CD4-positive, alpha-beta memory T cell (primary cell): Measurements from ENCODE around the gene DES. TPM values are rescaled to one million over a fixed set of nuclear protein-coding genes. Genes with fewer than 3 reads are reported as not detected.

ENCODE experiments used
- CTCF ChIA-PET: fragments of 350-600 bp; sonication (Branson Sonifier 250); formaldehyde crosslinking; loops from one replicate; lab custom pipeline; 2021; ENCODE audit warnings: inconsistent platforms; ENCODE audit not compliant: partially characterized antibody; lab: Charles Lee
- POLR2A ChIA-PET: fragments of 350-600 bp; sonication (Branson Sonifier 250); formaldehyde crosslinking; loops from one replicate; lab custom pipeline; 2021; ENCODE audit not compliant: partially characterized antibody; lab: Charles Lee
- DNase-seq, 5 donors: peaks; one replicate each; pipeline versions ENCODE4 v3.0.0 to v3.0.0-alpha.2; 2020 to 2022; ENCODE audit warnings: mixed read lengths in 1 of 5
- H3K27ac ChIP-seq: one replicate; pipeline ENCODE4 v1.7.0; 2013; ENCODE audit warnings: low read depth, low read length
- H3K27me3 ChIP-seq: 2 replicates; pipeline ENCODE4 v1.7.0; 2013; ENCODE audit warnings: mild to moderate bottlenecking, low read length, moderate library complexity; ENCODE audit not compliant: insufficient read depth
- H3K36me3 ChIP-seq: 2 replicates; pipeline ENCODE4 v1.7.0; 2013; ENCODE audit warnings: mild to moderate bottlenecking, low read length, moderate library complexity; ENCODE audit not compliant: insufficient read depth
- H3K4me1 ChIP-seq: 2 replicates; pipeline ENCODE4 v1.7.0; 2013; ENCODE audit warnings: mild to moderate bottlenecking, low read length, moderate library complexity; ENCODE audit not compliant: insufficient read depth
- H3K4me3 ChIP-seq, 2 donors: one replicate each; pipeline ENCODE4 v1.7.0; 2013; ENCODE audit warnings: low read length in 2 of 2, mild to moderate bottlenecking in 1 of 2
- H3K9me3 ChIP-seq, 2 donors: one replicate each; pipeline ENCODE4 v1.7.0; 2013; ENCODE audit warnings: low read length in 2 of 2, control low read depth in 1 of 2; ENCODE audit not compliant: control insufficient read depth in 1 of 2
- H3K27ac Mint-ChIP-seq, 7 donors: one replicate each; pipeline ENCODE4 v1.8.0; 2020 to 2021; ENCODE audit warnings: mixed read lengths in 7 of 7, mild to moderate bottlenecking in 6 of 7, inconsistent platforms in 3 of 7, moderate library complexity in 3 of 7
- H3K27me3 Mint-ChIP-seq, 2 donors: one replicate each; pipeline ENCODE4 v1.8.0; 2020 to 2021; ENCODE audit warnings: mixed read lengths in 2 of 2
- H3K36me3 Mint-ChIP-seq, 2 donors: one replicate each; pipeline ENCODE4 v1.8.0; 2020 to 2021; ENCODE audit warnings: mixed read lengths in 2 of 2, inconsistent platforms in 1 of 2, mild to moderate bottlenecking in 1 of 2
- H3K4me1 Mint-ChIP-seq, 4 donors: one replicate each; pipeline ENCODE4 v1.8.0; 2020 to 2021; ENCODE audit warnings: mixed read lengths in 4 of 4, mild to moderate bottlenecking in 1 of 4
- H3K4me3 Mint-ChIP-seq, 8 donors: one replicate each; pipeline ENCODE4 v1.8.0; 2020 to 2021; ENCODE audit warnings: mixed read lengths in 8 of 8, mild to moderate bottlenecking in 7 of 8, moderate library complexity in 6 of 8, inconsistent platforms in 3 of 8
- H3K9me3 Mint-ChIP-seq, 8 donors: one replicate each; pipeline ENCODE4 v1.8.0; 2020 to 2021; ENCODE audit warnings: mixed read lengths in 8 of 8, mild to moderate bottlenecking in 5 of 8, inconsistent platforms in 3 of 8, moderate library complexity in 1 of 8
- intact Hi-C: fragments of 100-400 bp; cut with micrococcal nuclease; formaldehyde crosslinking; loops from one replicate; pipeline ENCODE4 v1.15.1; 2023
- polyA plus RNA-seq, 2 donors: library from polyadenylated mRNA; unstranded; fragments of 300-500 nt; fragmentation: Illumina TruSeq; gene quantifications; one replicate each; pipeline ENCODE4 v1.2.3, GENCODE V29; 2021
- total RNA-seq, 2 experiments: library from RNA; stranded (reverse); gene quantifications; one replicate each; pipeline ENCODE4 v1.2.3, GENCODE V29; 2021

The DES gene
- total and polyA plus RNA-seq, 4 experiments from 2014 or later: not detected

GRCh38 chr2:219408631-219409030 lies 9.5 kb upstream of the DES start:
- ChIA-PET POLR2A (no interaction called here), CTCF (interaction anchor here (0.8 to 4.1 kb wide), 2 partner anchors 120 to 132 kb away, joined by 3 to 20 read pairs; no protein-coding TSS in a partner anchor)
- H3K4me3 ChIP-seq: no peak overlapping the region
- Mint-ChIP-seq H3K27me3 (peaks cover 12 to 19% of the 10 kb centered on the region in 2 donors), H3K4me3 (no peak overlapping the region), H3K27ac (no peak overlapping the region), H3K9me3 (peaks cover 0 to 10% (median 3%) of the 10 kb centered on the region in 8 donors), H3K36me3 (no peaks in the 10 kb centered on the region), H3K4me1 (no peaks in the 10 kb centered on the region)
- intact Hi-C loops: no loop called here
- no peaks in the 10 kb centered on the region for H3K9me3 ChIP-seq
- no peak for DNase-seq
- no peaks in the 10 kb centered on the region for H3K36me3 ChIP-seq
- H3K27me3 ChIP-seq: no peaks in the 10 kb centered on the region
- H3K27ac ChIP-seq: no peak overlapping the region
- H3K4me1 ChIP-seq: no peaks in the 10 kb centered on the region

DNA sequence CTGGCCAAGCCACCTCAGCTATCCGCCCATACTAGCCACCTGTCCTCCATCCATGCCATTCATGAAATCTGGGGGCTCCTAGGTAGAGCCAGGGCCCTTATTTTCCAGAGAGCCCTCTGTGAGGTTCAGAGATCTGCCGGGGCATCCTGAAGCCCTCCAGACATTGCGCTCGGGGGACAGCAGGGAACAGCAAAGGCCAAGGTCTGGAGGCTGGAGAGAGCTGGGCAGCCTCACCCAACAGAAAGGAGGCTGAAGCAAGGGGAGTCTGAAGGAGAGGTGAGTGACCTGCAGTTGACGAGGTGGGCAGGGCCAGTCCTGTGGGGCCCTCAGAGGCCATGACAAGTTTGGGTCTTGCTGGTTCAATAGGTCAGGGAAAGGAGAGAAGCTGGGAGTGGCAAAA lies 8.6 kb upstream of the DES start:
- H3K36me3 Mint-ChIP-seq: no peaks in the 10 kb centered on the region
- Histone ChIP-seq H3K36me3 (no peaks in the 10 kb centered on the region), H3K27ac (no peak overlapping the region), H3K9me3 (no peaks in the 10 kb centered on the region), H3K27me3 (no peaks in the 10 kb centered on the region), H3K4me1 (no peaks in the 10 kb centered on the region), H3K4me3 (no peak overlapping the region)
- no peak for DNase-seq
- H3K27ac Mint-ChIP-seq: peak overlapping the region in 1 of 7 donors; percentile 19
- peak overlapping the region in 1 of 8 donors; percentile 59 for H3K4me3 Mint-ChIP-seq
- H3K9me3 Mint-ChIP-seq: peaks cover 0 to 11% (median 3%) of the 10 kb centered on the region in 8 donors
- peaks cover 15 to 19% of the 10 kb centered on the region in 2 donors for H3K27me3 Mint-ChIP-seq
- H3K4me1 Mint-ChIP-seq: no peaks in the 10 kb centered on the region
- ChIA-PET POLR2A (no interaction called here), CTCF (interaction anchor here (4.1 kb wide), 1 partner anchor 119 kb away, joined by 20 read pairs; no protein-coding TSS in a partner anchor)
- intact Hi-C loops: no loop called here

GRCh38 chr2:219410390-219410789 lies 7.8 kb upstream of the DES start:
- CTCF ChIA-PET: no interaction called here
- DNase-seq: no peak
- Mint-ChIP-seq H3K4me1 (peaks cover 0 to 1% (median 0%) of the 10 kb centered on the region in 4 donors), H3K9me3 (peaks cover 0 to 11% (median 3%) of the 10 kb centered on the region in 8 donors), H3K27ac (no peak overlapping the region), H3K4me3 (no peak overlapping the region), H3K36me3 (no peaks in the 10 kb centered on the region), H3K27me3 (peaks cover 15 to 19% of the 10 kb centered on the region in 2 donors)
- H3K27ac ChIP-seq: no peak overlapping the region
- no peaks in the 10 kb centered on the region for H3K27me3 ChIP-seq
- H3K4me3 ChIP-seq: no peak overlapping the region
- POLR2A ChIA-PET: no interaction called here
- H3K9me3 ChIP-seq: no peaks in the 10 kb centered on the region
- H3K4me1 ChIP-seq: no peaks in the 10 kb centered on the region
- H3K36me3 ChIP-seq: no peaks in the 10 kb centered on the region
- intact Hi-C loops: no loop called here

- Histone ChIP-seq H3K27ac (no peak overlapping the region), H3K27me3 (no peaks in the 10 kb centered on the region), H3K4me3 (no peak overlapping the region), H3K4me1 (no peaks in the 10 kb centered on the region), H3K9me3 (no peaks in the 10 kb centered on the region), H3K36me3 (no peaks in the 10 kb centered on the region)
- no peak overlapping the region for H3K27ac Mint-ChIP-seq
- CTCF ChIA-PET: no interaction called here
- H3K4me1 Mint-ChIP-seq: peaks cover 0 to 1% (median 0%) of the 10 kb centered on the region in 4 donors
- intact Hi-C loops: no loop called here
- no peak overlapping the region for H3K4me3 Mint-ChIP-seq
- H3K36me3 Mint-ChIP-seq: no peaks in the 10 kb centered on the region
- H3K9me3 Mint-ChIP-seq: peaks cover 0 to 11% (median 3%) of the 10 kb centered on the region in 8 donors
- POLR2A ChIA-PET: no interaction called here
- no peak for DNase-seq
- peaks cover 15 to 28% of the 10 kb centered on the region in 2 donors for H3K27me3 Mint-ChIP-seq
These were observed 3.3 kb upstream of the DES start for GRCh38 chr2:219414857-219415256.

- no peak for DNase-seq
- Mint-ChIP-seq H3K27me3 (peaks cover 19 to 35% of the 10 kb centered on the region in 2 donors), H3K36me3 (peaks cover 0 to 3% of the 10 kb centered on the region in 2 donors), H3K4me3 (no peak overlapping the region), H3K4me1 (peaks cover 0 to 1% (median 0%) of the 10 kb centered on the region in 4 donors), H3K9me3 (peaks cover 0 to 11% (median 3%) of the 10 kb centered on the region in 8 donors), H3K27ac (peak overlapping the region in 2 of 7 donors; percentile 29 to 35)
- H3K4me3 ChIP-seq: no peak overlapping the region
- no peaks in the 10 kb centered on the region for H3K9me3 ChIP-seq
- no peaks in the 10 kb centered on the region for H3K36me3 ChIP-seq
- intact Hi-C loops: no loop called here
- CTCF ChIA-PET: no interaction called here
- POLR2A ChIA-PET: interaction anchor here (1.1 kb wide), 1 partner anchor 26 kb away, joined by 3 read pairs; no protein-coding TSS in a partner anchor
- no peaks in the 10 kb centered on the region for H3K4me1 ChIP-seq
- H3K27ac ChIP-seq: no peak overlapping the region
- H3K27me3 ChIP-seq: no peaks in the 10 kb centered on the region
These were observed 2.5 kb upstream of the DES start for GRCh38 chr2:219415580-219416234.

DNA sequence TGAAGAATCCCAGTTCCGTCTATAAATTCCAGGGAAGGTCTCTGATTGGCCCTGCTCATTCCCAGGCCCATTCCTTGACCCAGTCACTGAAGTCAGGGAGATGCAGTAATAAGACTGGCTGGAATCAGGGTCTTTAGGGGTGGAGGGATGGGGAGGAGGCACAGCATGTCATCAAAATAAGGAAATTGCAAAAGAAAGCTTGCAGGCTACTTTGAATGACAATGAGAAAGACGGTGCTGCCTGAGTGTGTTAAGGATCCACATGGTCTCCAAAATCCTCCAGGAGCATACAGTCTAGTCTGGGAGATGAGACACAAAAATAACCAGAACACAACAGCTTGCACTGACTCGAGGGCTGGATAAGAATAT lies 2.0 kb upstream of the DES start:
- Histone ChIP-seq H3K27me3 (no peaks in the 10 kb centered on the region), H3K4me1 (no peaks in the 10 kb centered on the region), H3K4me3 (no peak overlapping the region), H3K36me3 (no peaks in the 10 kb centered on the region), H3K27ac (no peak overlapping the region), H3K9me3 (no peaks in the 10 kb centered on the region)
- DNase-seq: no peak
- H3K27me3 Mint-ChIP-seq: peaks cover 21 to 40% of the 10 kb centered on the region in 2 donors
- peaks cover 0 to 3% of the 10 kb centered on the region in 2 donors for H3K36me3 Mint-ChIP-seq
- ChIA-PET POLR2A (interaction anchor here (1.1 kb wide), 1 partner anchor 26 kb away, joined by 3 read pairs; no protein-coding TSS in a partner anchor), CTCF (interaction anchor here (1.4 kb wide), 1 partner anchor 14 kb away, joined by 3 read pairs; no protein-coding TSS in a partner anchor)
- intact Hi-C loops: no loop called here
- peaks cover 0 to 11% (median 3%) of the 10 kb centered on the region in 8 donors for H3K9me3 Mint-ChIP-seq
- no peak overlapping the region for H3K4me3 Mint-ChIP-seq
- peaks cover 0 to 1% (median 0%) of the 10 kb centered on the region in 4 donors for H3K4me1 Mint-ChIP-seq
- no peak overlapping the region for H3K27ac Mint-ChIP-seq

DNA sequence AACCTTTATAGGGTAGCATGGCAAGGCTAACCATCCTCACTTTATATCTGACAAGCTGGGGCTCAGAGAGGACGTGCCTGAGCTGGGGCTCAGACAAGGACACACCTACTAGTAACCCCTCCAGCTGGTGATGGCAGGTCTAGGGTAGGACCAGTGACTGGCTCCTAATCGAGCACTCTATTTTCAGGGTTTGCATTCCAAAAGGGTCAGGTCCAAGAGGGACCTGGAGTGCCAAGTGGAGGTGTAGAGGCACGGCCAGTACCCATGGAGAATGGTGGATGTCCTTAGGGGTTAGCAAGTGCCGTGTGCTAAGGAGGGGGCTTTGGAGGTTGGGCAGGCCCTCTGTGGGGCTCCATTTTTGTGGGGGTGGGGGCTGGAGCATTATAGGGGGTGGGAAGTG lies 1.2 kb upstream of the DES start:
- H3K36me3 ChIP-seq: no peaks in the 10 kb centered on the region
- Mint-ChIP-seq H3K27ac (no peak overlapping the region), H3K9me3 (peaks cover 0 to 11% (median 3%) of the 10 kb centered on the region in 8 donors), H3K36me3 (peaks cover 0 to 3% of the 10 kb centered on the region in 2 donors), H3K27me3 (peaks cover 19 to 40% of the 10 kb centered on the region in 2 donors), H3K4me1 (peaks cover 0 to 1% (median 0%) of the 10 kb centered on the region in 4 donors), H3K4me3 (no peak overlapping the region)
- ChIA-PET POLR2A (interaction anchor here (0.6 to 1.1 kb wide), 2 partner anchors 25 to 1158 kb away, joined by 3 read pairs; no protein-coding TSS in a partner anchor), CTCF (interaction anchor here (0.7 to 1.4 kb wide), 2 partner anchors 14 to 111 kb away, joined by 3 read pairs; no protein-coding TSS in a partner anchor)
- H3K27ac ChIP-seq: no peak overlapping the region
- H3K4me3 ChIP-seq: no peak overlapping the region
- H3K4me1 ChIP-seq: no peaks in the 10 kb centered on the region
- H3K27me3 ChIP-seq: no peaks in the 10 kb centered on the region
- DNase-seq: no peak
- H3K9me3 ChIP-seq: no peaks in the 10 kb centered on the region
- intact Hi-C loops: no loop called here
